ENCODE measurements around the gene DCAF10.
"Not testable (repeated sequence)": the region's sequence is repeated elsewhere in the genome, so short reads cannot be mapped to it uniquely, and the experiment has no call there.

The DCAF10 gene

DNA sequence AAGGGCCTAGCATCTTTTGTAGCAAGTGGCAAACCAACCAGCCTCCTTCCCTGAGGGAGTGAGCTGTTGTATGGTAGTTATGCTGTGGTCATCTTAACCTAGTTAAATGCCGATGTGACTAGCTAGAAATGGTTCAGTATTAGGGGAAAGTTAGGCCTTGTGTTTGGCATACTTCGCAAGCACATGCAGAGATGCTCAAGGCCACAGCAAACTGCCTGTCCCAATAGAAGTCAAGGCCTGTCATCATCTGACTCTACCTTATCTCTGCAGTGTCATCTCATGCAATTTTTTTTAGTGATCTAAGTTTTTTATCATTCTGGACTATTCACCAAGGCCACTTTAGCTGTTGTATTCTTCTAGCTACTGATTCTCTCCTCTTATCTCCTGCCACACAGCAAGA lies 10.5 kb upstream of the DCAF10 start:
- no peak for DNase-seq (ENCODE audit: low read depth)

DNA sequence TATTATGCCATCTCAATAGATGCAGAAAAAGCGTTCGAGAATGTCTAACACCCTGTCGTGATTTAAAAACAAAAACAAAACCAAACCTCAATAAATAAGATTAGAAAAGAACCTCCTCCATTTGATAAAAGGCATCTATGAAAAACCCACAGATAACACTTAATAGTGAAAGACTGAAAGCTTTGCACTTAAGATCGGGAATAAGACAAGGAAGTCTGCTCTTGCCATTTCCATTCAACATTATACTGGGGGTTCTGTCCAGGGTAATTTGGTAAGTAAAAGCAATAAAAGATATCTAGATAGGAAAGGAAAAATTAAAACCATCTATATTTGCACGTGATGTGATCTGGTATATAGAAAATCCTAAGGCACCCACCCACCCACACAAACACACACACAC lies 8.5 kb upstream of the DCAF10 start:
- no peak for DNase-seq (ENCODE audit: low read depth)

DNA sequence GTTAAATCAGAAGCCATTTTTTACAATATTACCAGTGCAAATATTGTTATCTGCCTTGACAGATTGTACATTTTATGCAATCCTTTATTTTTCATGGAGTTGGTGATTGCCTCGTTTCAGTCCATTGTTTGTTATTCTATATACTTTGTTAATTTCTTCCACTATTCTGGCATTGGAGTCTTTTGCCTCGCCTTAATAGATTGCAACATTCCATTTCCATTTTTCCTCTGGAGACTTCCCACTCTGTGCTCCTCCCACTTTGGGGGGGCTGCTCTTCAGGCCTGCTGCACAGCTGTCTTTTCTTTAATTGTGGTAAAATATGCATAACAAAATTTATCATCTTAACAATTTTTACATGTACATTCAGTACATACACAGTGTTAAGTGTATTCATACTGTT lies 4.4 kb upstream of the DCAF10 start:
- DNase-seq (ENCODE audit: low read depth) = no peak

DNA sequence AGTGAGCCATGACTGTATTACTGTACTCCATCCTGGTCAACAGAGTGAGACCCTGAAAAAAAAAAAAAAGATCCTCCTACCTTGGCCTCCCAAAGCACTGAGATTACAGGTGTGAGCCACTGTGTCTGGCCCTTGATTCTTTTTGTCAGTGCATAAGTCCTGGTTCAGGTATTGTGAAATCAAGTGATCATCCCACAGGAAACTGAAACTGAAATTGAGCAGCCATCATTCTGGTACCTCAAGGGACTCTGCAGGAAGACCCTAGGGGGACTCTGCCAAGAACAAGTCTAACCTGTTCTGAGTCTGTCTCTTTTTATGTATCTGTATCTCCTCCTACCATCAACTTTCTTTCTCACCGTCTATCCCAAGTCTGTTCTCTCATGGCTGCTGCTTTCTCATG lies 1.9 kb upstream of the DCAF10 start:
- DNase-seq (ENCODE audit: low read depth) = no peak

DNA sequence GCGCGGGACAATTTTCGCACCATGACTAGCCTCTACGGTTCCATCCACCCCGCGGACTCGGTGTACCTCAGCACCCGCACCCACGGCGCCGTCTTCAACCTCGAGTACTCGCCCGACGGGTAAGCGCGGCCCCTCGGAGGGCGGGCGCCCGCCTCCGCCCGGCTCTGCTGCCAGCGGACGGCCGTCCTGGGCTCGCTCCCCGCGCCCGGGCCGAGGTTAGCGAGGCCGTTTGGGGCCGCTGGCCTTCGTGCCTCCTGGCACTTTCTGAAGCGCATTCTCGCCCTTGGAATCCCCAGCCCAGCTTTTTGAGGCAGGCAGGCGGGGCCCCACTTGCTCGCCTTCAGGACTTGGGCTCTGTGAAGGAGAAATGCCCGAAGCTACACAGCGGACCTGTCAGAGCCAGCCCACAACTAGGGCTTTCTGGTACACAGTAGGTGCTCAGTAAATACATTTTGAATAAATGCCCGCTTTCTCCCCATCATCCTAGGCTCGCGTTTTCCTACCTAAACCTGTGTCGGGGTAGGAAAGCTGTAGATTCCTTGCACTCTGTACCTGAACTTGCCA lies 772 bp downstream of the DCAF10 start:
- DNase-seq (ENCODE audit: low read depth) = peak; percentile 17

DNA sequence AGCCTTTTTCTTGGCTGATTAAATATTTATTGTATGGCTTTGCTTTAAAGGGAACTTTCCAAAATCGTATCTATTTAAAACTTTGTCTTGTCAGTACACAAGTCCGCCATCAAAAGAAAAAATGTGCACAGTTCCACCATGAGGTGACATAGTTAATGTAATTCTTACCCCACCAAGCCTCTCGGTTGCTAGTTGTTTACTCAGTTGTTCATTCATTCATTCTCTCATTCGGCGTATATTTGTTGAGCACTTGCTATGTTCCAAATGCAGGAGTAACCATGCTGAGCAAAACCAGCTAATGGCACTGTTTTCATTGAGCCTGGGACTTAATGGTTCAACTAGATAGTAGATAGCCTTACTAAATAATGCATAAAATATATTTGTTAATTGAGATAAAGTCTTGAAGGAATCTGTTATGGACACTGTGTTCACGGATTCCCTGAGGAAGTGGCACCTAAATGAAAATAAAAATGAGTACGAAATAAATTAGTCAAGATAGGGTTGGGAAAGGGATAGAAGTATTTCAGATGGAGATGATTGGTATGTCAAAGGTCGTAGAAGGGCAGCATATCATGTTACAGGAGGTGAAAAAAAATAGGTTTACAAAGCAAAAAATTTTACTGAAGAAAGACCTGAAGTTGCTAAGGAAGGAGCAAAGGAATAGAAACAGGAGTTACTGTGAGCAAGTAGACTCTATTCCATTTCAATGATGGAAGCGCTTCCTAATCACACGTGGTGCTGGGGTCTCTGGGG lies 1.5 kb downstream of the DCAF10 start:
- no peak for DNase-seq (ENCODE audit: low read depth)

DNA sequence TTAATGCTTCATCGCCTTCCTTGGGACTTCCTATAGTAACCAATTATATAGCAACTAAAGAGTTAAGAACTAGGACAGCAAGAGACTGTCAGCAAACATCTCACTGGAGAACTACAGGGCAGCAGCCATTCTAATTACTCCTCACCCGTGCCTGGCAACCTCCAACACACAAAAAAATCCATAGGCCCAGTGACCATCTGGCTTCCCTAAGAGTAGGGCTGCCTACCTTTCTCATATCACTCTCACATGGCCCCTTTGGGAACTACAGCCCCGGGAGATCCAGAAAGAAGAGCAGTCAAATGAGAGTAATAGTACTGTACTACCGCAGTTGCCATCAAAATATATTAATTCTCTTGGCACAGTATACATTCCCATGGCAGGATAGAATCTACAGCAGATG lies 5.7 kb downstream of the DCAF10 start:
- no peak for DNase-seq (ENCODE audit: low read depth)

DNA sequence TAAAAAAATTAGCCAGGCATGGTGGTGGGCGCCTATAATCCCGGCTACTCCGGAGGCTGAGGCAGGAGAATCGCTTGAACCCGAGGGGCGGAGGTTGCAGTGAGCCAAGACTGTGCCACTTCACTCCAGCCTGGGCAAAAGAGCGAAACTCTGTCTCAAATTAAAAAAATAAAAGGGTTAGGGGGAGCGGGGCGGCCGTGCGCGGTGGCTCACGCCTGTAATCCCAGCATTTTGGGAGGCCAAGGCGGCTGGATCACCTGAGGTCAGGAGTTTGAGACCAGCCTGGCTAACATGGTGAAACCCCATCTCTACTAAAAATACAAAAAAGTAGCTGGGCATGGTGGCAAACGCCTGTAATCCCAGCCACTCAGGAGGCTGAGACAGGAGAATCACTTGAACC lies 9.1 kb downstream of the DCAF10 start:
- not testable (repeated sequence) for DNase-seq (ENCODE audit: low read depth)

DNA sequence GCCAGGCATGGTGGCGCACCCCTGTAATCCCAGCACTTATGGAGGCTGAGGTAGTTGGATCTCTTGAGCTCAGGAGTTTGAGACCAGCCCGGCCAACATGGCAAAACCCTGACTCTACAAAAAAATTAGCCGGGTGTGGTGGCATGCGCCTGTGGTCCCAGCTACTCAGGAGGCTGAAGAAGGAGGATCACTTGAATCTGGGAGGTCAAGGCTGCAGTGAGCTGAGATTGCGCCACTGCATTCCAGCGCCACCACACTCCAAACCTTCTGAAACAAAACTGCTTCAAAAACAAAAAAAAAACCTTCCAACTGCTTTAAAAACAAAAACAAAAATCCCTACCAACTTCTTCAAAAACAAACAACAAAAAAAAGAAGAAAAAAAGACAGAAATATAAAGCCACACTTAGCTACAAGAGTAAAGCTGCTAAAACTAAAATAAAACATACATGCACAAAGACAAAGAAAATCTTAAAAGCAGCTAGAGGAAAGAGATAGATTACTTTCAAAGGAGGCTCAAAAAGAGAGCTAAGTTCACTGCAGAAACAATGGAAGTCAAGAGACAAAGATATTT lies 11.4 kb downstream of the DCAF10 start:
- no peak for DNase-seq (ENCODE audit: low read depth)

DNA sequence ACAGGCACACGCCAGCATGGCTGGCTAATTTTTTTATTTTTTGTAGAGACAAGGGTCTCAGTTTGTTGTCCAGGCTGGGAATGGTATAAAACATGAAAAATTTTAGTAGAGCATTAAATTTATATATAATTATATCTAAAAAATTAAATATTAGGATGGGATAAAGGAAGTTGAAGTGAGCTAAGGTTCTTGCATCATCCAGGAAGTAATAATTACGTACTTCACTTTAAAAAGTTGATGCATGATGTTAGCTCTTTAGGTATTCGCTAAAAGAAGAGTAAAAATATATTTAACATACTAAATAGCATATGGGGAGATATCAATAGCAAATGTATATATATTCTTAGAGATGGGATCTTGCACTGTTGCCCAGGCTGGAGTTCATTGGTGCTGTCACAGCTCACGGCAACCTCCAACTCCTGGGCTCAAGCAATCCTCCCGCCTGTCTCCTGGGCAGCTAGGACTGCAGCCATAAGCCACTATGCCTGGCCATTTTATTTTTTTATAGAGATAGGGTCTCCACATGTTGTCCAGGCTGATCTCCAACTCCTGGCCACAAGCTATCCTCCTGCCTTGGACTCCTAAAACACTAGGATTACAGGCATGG lies 12.3 kb downstream of the DCAF10 start:
- no peak for DNase-seq (ENCODE audit: low read depth)

DNA sequence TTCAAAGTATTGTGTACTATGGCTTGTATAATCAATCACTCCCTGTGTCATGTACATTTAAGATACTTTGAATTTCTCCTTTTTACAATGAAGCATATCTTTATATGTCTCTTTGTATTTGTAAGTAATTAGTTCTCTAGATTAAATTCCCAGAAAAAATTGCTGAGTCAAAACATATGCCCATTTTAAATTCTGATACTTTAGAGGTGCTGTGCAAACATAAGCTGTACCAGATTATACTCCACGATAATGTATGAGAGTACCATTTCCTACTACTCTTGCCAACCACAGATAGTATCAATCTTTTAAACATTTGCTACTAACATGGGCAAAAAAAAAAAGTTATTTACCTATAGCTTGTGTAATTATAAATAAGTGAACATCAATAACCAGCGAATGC lies 18.3 kb downstream of the DCAF10 start:
- DNase-seq (ENCODE audit: low read depth) = no peak

DNA sequence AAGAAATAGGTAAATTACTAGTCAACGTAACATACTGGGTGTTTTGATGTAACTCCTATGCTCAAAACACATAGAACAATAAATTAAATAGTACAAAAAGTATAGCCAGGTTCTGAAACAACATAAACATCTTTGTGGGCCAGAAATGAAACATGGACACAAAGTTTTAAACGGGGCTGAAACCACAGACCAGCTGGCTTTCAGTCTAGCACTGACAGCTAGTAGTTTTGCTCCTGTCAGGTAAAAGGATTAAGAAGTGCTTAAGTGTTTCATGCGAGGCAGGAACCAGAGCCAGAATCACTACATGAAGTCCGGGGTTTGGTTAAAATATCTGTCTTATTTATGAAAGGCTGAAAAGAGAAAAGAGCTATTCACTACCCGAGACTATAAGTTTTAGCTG lies 19.5 kb downstream of the DCAF10 start:
- DNase-seq (ENCODE audit: low read depth) = no peak

DNA sequence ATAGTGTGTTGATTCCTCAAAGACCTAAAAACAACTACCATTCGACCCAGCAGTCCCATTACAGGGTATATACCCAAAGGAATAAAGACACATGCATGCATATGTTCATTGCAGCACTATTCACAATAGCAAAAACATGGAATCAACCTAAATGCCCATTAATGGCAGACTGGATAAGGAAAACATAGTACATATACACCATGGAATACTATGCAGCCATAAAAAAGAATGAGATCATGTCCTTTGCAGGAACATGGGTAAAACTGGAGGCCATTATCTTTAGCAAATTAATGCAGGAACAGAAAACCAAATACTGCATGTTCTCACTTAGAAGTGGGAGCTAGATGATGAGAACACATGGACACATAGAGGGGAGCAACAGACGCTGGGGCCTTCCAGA lies 24.6 kb downstream of the DCAF10 start:
- DNase-seq (ENCODE audit: low read depth) = not testable (repeated sequence)

DNA sequence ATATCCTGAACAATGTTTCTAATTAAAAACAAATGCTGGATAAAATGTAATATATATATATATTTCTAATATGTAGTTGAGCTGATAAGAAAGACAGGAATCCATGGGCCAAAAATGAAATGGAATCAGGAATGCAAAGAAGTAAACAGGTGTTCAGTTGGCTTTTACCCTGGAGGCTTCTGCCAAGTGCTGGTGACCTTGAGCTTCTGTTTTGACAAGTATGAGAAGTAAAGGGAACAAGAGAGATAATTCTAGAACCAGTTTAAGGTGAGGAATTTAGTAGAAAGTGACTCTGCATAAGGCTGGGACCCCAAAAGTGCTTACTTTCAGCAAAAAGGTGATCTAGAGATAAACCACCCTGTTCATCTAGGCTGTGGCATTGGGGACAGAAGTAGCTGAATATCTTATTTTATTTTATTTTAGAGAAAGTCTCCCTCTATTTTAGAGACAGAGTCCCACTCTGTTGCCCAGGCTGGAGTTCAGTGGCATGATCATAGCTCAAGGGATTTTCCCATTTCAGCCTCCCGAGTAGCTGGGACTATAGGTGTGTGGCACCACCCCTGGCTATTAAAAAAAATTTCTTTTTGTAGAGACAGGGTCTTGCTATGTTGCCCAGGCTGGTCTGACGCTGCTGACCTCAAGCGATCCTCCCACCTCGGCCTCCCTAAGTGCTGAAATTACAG lies 27.0 kb downstream of the DCAF10 start:
- DNase-seq (ENCODE audit: low read depth) = no peak

DNA sequence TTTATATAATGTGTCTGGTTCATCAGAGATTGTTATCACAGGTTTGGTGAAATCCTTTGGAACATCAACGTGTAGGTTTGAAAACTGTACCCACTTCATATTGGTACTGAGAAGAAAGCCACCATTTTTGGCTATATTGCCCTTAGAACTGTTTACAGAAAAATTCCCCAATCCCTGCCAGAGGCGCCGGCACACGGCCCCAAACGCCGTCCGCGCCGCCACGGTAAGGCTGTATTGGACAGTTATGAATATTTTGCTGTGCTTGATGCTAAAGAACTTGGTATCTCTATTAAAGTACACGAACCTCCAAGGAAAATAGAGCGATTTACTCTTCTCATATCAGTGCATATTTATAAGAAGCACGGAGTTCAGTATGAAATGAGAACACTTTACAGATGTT lies 35.2 kb downstream of the DCAF10 start:
- no peak for DNase-seq (ENCODE audit: low read depth)

DNA sequence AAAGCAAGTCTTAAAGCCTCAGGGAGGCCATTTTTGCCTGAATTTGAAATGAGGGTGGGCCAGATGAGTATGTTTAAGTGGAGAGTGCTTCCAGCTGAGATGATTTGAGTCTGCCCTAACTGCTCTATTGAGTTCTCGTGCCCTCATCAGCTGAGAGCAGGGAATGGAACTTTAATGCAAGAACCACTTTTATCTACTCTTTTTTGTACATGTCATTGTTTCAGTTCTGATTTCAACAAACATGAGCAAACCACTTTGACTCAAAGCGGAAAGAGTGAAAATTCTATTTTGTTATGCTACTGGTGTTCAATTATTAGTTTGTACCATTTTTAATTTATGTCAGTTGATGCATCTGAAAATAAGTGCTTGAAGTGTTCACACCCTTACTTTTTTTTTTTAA lies 35.8 kb downstream of the DCAF10 start:
- DNase-seq (ENCODE audit: low read depth) = no peak

DNA sequence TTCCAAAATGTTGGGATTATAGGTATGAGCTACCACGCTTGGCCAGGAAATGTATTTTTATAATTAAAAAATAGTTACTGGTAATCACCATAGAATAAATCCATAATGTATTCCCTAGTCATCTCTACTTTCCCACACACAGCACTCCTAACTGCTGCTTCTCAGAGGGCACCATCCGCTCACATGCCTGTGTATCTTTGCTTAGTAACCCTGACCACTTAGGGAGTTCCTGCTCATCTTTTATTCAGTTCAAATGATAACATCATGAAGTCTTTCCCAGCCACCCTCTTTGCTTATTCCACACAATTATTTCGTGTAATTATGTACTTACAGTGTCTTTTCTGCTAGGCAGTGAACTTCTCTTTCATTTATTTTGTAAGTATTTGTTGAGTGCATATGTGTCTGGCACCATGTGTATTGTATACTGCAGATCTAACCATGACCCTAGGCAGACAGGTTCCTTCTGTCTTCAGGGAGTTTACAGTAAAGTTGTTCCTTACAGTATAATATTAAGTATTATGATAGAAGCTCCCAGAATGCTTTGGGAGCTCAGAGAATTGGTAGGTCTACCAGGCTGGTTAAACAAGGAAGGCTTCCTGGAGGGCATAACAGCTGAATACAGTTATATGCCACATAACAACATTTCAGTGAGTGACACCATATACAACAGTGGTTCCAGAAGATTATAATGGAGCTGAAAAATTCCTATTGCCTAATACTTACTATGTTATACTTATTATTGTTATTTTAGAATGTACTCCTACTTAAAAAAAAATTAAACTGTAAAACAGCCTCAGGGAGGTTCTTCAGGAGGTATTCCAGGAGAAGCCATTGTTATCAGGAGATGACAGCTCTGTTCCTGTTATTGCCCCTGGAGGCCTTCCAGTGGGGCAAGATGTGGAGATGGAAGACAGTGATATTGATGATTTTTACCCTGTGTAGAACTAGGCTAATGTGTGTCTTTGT lies 39.2 kb downstream of the DCAF10 start:
- DNase-seq (ENCODE audit: low read depth) = no peak

DNA sequence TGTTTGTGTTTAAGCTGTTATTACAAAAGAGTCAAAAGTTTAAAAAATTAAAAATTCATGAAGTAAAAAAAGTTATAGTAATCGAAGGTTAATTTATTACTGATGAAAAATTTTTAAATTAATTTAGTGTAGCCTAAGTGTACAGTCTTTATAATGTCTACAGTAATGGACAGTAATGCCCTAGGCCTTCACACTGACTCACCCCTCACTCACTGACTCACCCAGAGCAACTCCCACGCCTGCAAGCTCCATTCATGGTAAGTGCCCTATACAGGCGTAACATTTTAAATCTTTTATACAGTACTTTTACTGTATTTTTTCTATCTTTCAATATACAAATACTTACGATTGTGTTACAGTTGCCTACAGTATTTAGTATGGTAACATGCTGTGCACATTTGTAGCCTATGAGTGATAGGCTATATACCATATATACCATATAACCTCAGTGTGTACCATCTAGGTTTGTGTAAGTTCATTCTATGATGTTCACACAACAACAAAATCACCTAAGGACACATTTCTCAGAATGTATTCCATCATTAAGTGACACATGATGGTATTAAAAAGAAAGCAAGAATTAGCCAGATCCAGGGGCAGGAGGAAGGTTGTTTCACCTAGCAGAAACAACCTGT lies 40.1 kb downstream of the DCAF10 start:
- no peak for DNase-seq (ENCODE audit: low read depth)

DNA sequence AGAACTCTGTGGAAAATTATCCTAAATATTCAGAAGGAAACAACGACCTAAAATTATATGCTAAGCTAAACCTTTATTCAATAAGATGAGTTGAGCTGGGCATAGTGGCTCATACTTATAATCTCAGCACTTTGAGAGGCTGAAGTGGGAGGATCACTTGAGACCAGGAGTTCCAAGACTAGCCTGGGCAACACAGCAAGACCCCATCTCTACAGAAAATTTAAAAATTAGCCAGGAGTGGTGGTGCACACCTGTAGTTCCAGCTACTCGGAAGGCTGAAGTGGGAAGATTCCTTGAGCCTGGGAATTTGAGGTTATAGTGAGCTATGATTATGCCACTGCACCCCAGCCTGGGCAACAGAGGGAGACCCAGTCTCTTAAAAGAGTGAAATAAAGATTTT lies 51.6 kb downstream of the DCAF10 start:
- no peak for DNase-seq (ENCODE audit: low read depth)

DNA sequence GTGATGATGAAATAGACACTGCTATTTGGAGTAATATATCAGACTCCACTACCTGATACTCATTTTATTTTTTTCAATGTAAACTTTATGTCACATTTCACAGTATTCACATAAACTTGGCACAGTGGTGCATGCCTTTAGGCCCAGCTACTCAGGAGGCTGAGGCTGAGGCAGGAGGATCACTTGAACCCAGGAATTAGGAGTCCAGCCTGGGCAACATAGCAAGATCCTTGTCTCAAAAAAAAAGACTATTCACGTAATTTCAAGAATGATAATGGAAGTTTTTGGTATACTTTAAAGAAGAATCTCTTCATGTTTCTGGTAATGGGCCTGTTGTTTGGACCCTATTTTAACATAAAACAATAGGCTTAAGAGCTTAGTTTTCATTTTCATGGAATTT lies 56.0 kb downstream of the DCAF10 start:
- no peak for DNase-seq (ENCODE audit: low read depth)

DNA sequence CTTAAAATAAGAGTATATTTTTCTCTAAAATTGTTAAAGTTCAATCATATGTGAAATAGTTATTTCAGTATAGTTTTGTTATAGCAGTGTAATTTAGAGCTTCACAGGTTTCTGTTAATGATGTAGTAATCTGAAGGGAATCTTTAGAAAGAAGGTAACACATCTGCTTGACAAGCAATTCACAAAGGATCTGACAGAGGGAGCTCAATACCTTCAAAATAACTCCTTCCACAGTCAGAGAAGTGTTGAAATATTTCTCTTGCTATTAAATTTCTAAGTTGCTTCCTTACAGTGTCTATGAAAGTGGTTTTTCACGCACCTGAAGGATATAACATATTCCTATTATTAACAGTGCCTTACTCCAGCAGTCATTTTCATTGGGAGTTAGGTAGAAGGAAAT lies 58.4 kb downstream of the DCAF10 start:
- DNase-seq (ENCODE audit: low read depth) = no peak
